Sciatic nerve (tissue), 2 donors: Measurements from ENCODE around the gene CANX. TPM values are rescaled to one million over a fixed set of nuclear protein-coding genes. Genes with fewer than 3 reads are reported as not detected.
"Not testable (repeated sequence)": the region's sequence is repeated elsewhere in the genome, so short reads cannot be mapped to it uniquely, and the experiment has no call there.

Source experiments
- ATAC-seq: fragments of 200-7000 bp; cut with Tn5 transposase; one replicate; pipeline ENCODE4 v1.9.1; 2020; ENCODE audit warnings: mild to moderate bottlenecking, moderate library complexity
- DNase-seq: peaks from one replicate; pipeline ENCODE4 v3.0.0-alpha.2; 2020; ENCODE audit warnings: low spot score
- intact Hi-C: fragments of 100-400 bp; cut with DNase I; formaldehyde crosslinking; loops from one replicate; pipeline ENCODE4 v1.14.2; 2022
- total RNA-seq: library from RNA; stranded (reverse); fragmentation: NEBNext Ultra II Directional; extraction: Animal tissue kit (Norgen Biotek cat#: 25700); gene quantifications from one replicate; pipeline ENCODE4 v1.2.1, GENCODE V29; 2021
- donor health status: DM: no; HTN: no; CAD: no.
- donor health status: DM: no; HTN: no; CAD: no.

CANX gene
- total RNA-seq, 1 donor from 2014 or later, result 542 TPM

- ATAC-seq, result not testable (repeated sequence)
Observed at GRCh38 chr5:179744106-179744505, 45.3 kb downstream of the CANX start.

DNA sequence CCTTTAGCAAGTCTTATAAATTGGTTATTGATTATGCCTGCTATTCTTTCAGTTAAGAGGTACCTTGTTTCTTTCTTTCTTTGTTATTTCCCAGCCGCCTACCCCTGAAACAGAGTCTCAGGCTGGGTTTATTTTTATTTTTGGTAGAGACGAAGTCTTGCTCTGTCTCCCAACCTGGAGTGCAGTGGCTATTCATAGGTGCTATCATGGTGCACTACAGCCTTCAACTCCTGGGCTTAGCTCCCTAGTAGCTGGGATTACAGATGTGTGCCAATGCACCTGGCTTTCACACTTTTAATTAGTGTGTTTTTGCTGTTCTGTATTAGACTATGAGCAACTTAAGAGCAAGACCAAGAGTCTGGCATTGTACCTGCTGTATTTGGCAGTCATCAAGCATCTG, 48.1 kb downstream of the CANX start:
- DNase-seq, result no peak
- no peak for ATAC-seq
- intact Hi-C loops, result no loop called here

More at GRCh38 chr5:179744106-179744505, 45.3 kb downstream of the CANX start:
- DNase-seq, intact Hi-C loops: not testable (repeated sequence)

GRCh38 chr5:179747811-179748210, 49.0 kb downstream of the CANX start:
- intact Hi-C loops, result no loop called here
- ATAC-seq (no peak), DNase-seq (no peak)

- intact Hi-C loops, result no loop called here
- no peak for ATAC-seq
Observed at GRCh38 chr5:179749857-179750508, 51.2 kb downstream of the CANX start.

GRCh38 chr5:179753971-179754370, 55.2 kb downstream of the CANX start:
- intact Hi-C loops, result no loop called here
- DNase-seq, result peak; percentile 19
- ATAC-seq, result no peak

More at GRCh38 chr5:179749857-179750508, 51.2 kb downstream of the CANX start:
- peak; percentile 28 for DNase-seq

DNA sequence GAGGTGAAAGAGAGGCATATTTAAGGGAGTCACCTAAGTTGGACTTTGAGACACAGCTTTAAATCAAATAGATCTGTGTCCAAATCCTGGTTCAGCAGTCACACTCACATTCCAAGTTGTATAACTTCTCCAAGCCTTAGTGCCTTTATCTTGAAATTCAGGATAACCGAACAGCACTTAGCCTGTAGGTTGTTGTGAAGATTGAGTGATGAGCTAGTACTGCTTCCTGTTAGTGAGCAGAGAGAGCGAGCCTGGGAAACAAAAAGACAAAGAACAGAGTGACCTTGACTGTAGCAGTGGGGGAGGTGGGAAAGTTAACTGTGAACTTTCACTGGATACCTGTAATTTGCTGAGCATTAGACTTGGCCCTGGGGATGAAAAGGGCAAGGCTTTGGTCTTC, 56.3 kb downstream of the CANX start:
- DNase-seq (no peak), ATAC-seq (no peak)
- intact Hi-C loops, result no loop called here

DNA sequence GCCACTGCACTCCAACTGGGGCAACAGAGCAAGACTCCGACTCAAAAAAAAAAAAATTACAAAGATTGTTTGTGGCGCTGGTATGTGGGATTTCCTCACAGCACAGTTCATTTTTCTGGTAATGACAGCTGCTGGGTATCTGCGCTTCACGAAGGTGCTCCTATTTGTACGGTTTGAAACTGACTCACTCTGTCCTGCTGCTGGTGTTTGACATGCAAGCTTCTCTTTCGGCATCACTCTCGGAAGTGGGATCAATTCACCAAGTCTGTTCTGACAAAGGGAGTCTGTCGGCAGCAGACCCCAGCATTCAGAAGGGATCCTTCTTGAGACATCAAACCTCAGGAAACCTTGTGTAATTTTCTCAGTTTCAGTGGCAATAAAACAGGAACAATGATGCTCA, 60.2 kb downstream of the CANX start:
- ATAC-seq, result no peak
- no peak for DNase-seq
- intact Hi-C loops, result loop anchor here (2.0 kb wide), 1 partner anchor 38 kb away; no protein-coding TSS in a partner anchor

- no peak for ATAC-seq
- intact Hi-C loops, result loop anchor here (2.0 kb wide), 1 partner anchor 37 kb away; no protein-coding TSS in a partner anchor
- DNase-seq, result no peak
Observed at GRCh38 chr5:179759581-179760551, 61.1 kb downstream of the CANX start.

GRCh38 chr5:179762079-179762780, 63.5 kb downstream of the CANX start:
- DNase-seq (no peak), ATAC-seq (peak; percentile 67)
- intact Hi-C loops, result no loop called here

DNA sequence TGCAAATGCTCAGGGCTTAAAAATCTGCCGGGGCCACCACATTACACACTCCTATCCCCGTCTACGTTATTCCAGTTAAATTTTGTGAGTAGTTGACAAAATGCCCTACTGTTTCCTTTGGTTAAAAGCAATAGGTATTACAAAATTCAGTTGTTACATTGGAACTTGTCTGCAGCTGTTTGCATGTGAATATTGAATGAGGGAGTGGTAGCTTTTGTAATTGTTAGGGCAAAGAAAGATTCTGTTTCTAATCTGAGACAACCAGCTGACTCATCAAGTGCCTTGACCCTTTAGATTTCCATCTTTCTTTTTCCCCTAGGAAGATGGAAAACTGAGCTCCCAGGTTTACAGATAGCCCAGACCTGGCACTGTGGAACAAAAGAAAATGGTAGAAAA, 64.0 kb downstream of the CANX start:
- no peak for DNase-seq
- intact Hi-C loops, result no loop called here
- ATAC-seq, result peak; percentile 27

GRCh38 chr5:179763215-179763945, 64.6 kb downstream of the CANX start:
- peak; percentile 90 for ATAC-seq
- intact Hi-C loops, result no loop called here
- peak; percentile 72 for DNase-seq

DNA sequence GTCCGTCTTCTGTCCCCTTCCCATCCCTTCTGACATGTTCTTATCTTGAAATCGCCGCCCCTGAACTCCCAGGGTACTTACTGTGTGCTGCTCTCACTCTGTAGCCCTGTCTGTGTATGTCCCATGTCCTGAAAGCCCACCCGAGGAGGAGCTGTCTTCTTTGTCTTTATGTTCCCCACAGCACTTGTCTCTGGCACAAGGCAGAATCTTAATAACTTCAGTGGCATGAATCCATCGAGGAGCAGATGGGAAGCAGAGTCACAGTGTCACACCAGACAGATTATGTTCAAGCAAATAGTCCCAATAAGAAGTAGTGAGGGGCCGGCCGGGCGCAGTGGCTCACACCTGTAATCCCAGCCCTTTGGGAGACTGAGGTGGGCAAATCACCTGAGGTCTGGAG, 65.3 kb downstream of the CANX start:
- no peak for DNase-seq
- no peak for ATAC-seq

GRCh38 chr5:179765400-179765799, 66.6 kb downstream of the CANX start:
- DNase-seq, result no peak
- ATAC-seq, result no peak
- intact Hi-C loops, result no loop called here

More for the DNA sequence above, 65.3 kb downstream of the CANX start:
- intact Hi-C loops, result no loop called here

DNA sequence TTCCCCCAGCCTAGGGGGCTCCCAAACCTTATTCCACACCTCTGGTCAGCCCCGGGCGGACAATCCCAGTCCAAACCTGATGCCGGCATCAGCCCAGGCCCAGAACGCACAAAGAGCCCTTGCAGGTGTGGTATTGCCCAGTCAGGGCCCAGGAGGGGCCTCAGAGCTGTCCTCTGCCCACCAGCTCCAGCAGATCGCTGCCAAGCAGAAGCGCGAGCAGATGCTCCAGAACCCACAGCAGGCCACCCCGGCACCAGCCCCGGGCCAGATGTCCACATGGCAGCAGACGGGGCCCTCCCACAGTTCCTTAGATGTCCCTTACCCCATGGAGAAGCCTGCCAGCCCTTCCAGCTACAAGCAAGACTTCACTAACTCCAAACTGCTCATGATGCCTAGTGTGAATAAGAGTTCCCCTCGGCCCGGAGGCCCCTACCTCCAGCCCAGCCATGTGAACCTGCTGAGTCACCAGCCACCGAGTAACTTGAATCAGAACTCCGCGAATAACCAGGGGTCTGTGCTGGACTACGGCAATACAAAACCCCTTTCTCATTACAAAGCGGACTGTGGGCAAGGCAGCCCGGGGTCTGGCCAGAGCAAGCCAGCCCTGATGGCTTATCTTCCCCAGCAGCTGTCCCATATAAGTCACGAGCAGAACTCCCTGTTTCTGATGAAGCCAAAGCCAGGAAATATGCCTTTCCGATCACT, 67.4 kb downstream of the CANX start:
- ATAC-seq, result no peak
- DNase-seq, result no peak
- intact Hi-C loops, result no loop called here

DNA sequence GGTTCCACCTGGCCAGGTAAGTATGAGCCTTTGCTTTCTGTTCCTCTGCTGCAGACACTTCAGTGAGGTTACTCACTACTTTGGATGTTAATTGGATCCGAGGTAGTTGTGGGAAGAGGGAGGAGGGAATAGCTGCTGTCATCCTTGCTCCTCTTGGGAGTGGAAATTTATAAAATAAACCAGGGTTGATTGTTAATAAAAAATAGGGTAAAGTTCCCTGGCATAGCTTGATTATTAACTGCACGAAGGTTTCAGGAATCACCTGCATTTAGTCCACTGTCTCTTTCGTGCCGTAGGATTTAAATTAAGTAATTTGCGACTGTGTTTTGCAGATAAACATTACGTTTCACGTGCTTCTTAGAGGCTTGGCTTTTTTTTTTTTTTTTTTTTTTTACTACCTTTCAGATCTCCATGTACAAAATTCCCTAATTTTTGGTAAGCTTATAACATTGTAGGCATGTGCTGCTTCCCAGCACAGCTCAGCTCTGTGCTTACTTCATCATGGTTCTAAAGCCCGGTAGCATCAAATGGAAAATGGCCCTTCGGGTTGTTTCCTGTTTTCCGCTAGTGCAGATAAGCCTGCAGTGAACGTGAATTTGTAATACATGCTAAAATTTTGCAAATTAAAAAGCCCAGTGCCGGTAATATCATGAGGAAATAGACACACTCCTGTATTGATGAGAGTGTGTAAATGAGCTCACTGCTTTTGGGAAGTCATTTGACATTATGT, 68.1 kb downstream of the CANX start:
- no peak for ATAC-seq
- intact Hi-C loops, result no loop called here
- no peak for DNase-seq

DNA sequence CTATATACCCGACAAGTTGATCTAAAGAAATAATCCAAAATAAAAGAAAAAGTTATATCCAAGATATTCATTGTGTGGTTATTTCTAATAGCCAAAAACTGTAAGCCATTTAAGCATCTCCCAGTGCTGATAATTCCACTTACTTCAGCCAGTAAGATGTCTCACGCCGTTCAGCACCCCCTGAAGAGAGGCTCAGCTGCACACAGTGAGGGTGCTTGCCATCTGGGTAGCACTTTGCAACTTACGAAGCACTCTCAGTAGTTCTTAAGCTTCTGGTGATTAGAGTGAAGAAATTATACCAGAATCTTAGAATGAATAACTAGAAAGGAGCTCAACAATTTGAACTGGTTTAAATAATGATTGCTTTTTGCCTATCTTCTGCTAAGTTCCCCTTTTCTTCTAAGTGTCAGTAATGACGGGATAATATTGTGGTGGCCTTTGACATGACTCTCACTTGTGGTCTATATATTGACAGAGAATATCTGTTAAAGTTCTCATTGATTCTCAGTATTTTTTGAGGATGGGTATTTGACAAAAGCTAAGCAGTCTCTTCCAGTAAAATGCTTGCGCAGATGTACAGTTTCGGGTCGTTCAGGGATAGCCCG, 68.8 kb downstream of the CANX start:
- intact Hi-C loops, result no loop called here
- no peak for ATAC-seq
- DNase-seq, result no peak
